Ovary (tissue), 3 donors: ENCODE data around the gene PAK6.

Source experiments
- EP300 ChIP-seq: sonication (generic); formaldehyde crosslinking; IDR thresholded peaks from one replicate; pipeline ENCODE4 v1.6.1; 2017; ENCODE audit warnings: antibody characterized with exemption
- POLR2A ChIP-seq: fragments of 450-650 bp; IDR thresholded peaks from one replicate; pipeline ENCODE4 v1.6.1; 2017; ENCODE audit warnings: antibody characterized with exemption, mild to moderate bottlenecking, moderate library complexity
- TF ChIP-seq, protein P1 (sequence below), 3 donors: fragments of 450-650 bp in 2 of 3; fragments of 200-600 bp in 1 of 3; IDR thresholded peaks; one replicate each; pipeline versions ENCODE4 v1.5.1 to v1.8.0; 2016 to 2022; ENCODE audit warnings: antibody characterized with exemption in 3 of 3, mild to moderate bottlenecking in 1 of 3
- donor health status: DM: no; HTN: no; CAD: no.

DNA sequence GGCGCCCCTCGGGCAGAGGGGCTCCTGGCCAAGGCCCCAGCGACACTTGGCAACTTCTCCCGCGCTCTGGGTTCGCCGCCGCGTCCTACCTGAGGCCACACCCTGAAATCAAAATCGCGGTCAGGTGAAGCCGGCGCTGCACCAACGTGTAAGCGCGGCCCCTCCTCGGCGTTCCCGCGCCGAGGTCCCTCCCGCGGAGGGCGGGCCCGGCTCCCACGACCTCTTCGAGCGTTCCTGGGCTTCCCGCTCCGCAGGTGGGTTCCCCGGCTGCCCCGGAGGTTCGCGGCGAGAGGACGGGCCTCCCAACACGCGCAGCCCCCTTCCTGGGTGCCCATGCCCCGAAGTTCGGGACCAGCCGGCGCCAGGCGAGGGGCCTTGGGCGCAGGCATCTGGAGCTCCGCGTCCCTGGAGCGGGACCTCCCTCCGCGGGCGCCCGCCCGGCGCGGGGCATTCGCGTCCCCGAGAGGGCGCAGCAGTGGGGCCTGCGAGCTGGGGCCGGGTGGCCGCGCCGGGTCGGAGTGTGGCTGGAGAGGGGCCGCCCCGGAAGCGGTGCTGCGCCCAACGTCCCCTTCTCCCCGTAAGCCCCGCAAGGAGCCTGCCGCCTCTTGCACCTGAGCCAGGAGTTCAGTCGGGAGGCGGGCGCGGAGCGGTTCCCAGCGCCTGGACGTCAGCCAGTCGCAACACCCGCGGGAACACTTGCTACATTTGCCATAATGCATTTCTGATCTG, 13.7 kb downstream of the PAK6 start:
- TF ChIP-seq, protein P1, sequence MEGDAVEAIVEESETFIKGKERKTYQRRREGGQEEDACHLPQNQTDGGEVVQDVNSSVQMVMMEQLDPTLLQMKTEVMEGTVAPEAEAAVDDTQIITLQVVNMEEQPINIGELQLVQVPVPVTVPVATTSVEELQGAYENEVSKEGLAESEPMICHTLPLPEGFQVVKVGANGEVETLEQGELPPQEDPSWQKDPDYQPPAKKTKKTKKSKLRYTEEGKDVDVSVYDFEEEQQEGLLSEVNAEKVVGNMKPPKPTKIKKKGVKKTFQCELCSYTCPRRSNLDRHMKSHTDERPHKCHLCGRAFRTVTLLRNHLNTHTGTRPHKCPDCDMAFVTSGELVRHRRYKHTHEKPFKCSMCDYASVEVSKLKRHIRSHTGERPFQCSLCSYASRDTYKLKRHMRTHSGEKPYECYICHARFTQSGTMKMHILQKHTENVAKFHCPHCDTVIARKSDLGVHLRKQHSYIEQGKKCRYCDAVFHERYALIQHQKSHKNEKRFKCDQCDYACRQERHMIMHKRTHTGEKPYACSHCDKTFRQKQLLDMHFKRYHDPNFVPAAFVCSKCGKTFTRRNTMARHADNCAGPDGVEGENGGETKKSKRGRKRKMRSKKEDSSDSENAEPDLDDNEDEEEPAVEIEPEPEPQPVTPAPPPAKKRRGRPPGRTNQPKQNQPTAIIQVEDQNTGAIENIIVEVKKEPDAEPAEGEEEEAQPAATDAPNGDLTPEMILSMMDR (IDR thresholded peaks at IDR 0.05): peak in 1 of 3 donors; percentile 15
- no peak for TF ChIP-seq POLR2A
- TF ChIP-seq EP300: no peak
